ENCODE data around the gene TNRC18.

Gene TNRC18

DNA sequence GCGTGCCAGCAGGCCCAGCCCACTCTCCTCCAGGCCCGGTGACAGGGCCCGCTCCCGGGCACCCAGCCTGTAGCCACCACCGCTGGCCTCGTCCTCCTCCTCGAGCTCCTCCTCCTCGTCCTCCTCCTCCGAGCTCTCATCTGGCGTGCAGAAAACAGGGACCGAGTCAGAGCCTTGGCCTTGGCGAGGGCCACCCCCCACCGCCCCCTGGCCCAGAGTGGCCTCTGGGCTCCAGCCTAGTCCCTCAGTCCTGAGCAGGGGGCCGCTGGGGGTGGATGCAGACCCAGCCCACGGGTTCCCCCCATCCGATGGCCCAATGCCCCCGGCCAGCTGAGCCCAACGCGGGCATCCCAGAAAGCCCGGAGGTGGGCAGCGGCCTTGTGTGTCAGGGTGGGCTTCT lies 78.0 kb downstream of the TNRC18 start:
- TF ChIP-seq, protein P1, sequence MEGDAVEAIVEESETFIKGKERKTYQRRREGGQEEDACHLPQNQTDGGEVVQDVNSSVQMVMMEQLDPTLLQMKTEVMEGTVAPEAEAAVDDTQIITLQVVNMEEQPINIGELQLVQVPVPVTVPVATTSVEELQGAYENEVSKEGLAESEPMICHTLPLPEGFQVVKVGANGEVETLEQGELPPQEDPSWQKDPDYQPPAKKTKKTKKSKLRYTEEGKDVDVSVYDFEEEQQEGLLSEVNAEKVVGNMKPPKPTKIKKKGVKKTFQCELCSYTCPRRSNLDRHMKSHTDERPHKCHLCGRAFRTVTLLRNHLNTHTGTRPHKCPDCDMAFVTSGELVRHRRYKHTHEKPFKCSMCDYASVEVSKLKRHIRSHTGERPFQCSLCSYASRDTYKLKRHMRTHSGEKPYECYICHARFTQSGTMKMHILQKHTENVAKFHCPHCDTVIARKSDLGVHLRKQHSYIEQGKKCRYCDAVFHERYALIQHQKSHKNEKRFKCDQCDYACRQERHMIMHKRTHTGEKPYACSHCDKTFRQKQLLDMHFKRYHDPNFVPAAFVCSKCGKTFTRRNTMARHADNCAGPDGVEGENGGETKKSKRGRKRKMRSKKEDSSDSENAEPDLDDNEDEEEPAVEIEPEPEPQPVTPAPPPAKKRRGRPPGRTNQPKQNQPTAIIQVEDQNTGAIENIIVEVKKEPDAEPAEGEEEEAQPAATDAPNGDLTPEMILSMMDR (IDR thresholded peaks at IDR 0.05; ENCODE audit: poor library complexity, severe bottlenecking) = no peak
- Histone ChIP-seq H3K27me3 (ENCODE audit: insufficient read depth, poor library complexity, severe bottlenecking) (no peaks in the 10 kb centered on the region), H3K27ac (ENCODE audit: poor library complexity, severe bottlenecking) (no peak overlapping the region), H3K4me1 (ENCODE audit: insufficient read depth, poor library complexity, severe bottlenecking) (no peaks in the 10 kb centered on the region), H3K36me3 (ENCODE audit: low read depth) (peaks cover 69% of the 10 kb centered on the region), H3K4me3 (ENCODE audit: severe bottlenecking) (no peak overlapping the region), H3K9me3 (ENCODE audit: severe bottlenecking) (no peaks in the 10 kb centered on the region)
- ATAC-seq (ENCODE audit: low read depth) (no peak), DNase-seq (ENCODE audit: low spot score) (no peak)

DNA sequence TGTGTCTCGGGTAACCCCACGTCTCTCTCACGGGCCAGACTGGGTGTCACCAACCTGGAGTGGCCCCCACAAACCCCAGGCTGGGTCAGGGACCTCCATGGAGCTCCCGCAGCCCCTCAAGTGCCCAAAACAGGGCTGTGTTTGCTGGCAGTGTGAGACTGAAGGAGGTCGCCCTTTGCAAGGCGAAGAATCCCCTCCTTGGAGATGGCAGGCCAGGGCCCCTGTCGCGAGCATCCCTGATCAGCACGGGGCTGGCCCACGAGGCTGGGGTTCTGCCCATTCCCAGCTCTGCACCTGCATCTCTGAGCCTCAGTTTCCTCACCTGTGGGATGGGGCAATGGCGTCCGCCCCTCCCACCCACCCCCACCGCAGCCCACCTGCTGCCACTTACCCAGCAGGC lies 78.5 kb downstream of the TNRC18 start:
- Histone ChIP-seq H3K4me1 (ENCODE audit: insufficient read depth, poor library complexity, severe bottlenecking) (no peaks in the 10 kb centered on the region), H3K36me3 (ENCODE audit: low read depth) (peaks cover 69% of the 10 kb centered on the region), H3K27ac (ENCODE audit: poor library complexity, severe bottlenecking) (no peak overlapping the region), H3K9me3 (ENCODE audit: severe bottlenecking) (no peaks in the 10 kb centered on the region), H3K27me3 (ENCODE audit: insufficient read depth, poor library complexity, severe bottlenecking) (no peaks in the 10 kb centered on the region), H3K4me3 (ENCODE audit: severe bottlenecking) (no peak overlapping the region)
- DNase-seq (ENCODE audit: low spot score) (no peak), ATAC-seq (ENCODE audit: low read depth) (no peak)
- TF ChIP-seq, protein P1 (IDR thresholded peaks at IDR 0.05; ENCODE audit: poor library complexity, severe bottlenecking) = no peak

DNA sequence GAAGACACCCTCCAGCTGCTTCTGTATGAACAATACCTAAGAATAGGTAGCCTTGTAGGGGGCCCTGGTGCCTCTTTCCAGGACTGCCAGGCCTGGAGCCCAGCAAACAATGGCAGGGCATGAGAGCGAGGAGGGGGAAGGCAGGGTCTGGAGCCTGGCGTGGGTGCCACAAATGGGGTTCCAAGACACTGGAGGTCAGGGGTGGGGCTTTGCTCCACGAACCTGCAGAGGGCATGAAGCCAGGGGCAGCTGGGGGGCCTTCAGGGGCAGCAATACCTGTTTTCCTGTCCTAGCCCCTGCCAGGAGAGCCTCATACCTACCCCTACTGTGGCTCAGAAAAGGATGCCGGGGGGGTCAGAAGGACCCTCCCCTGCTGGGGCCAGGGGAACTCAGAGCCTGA lies 79.3 kb downstream of the TNRC18 start:
- H3K4me1 ChIP-seq (ENCODE audit: insufficient read depth, poor library complexity, severe bottlenecking) = no peaks in the 10 kb centered on the region
- H3K4me3 ChIP-seq (ENCODE audit: severe bottlenecking) = no peak overlapping the region
- no peaks in the 10 kb centered on the region for H3K27me3 ChIP-seq (ENCODE audit: insufficient read depth, poor library complexity, severe bottlenecking)
- no peak overlapping the region for H3K27ac ChIP-seq (ENCODE audit: poor library complexity, severe bottlenecking)
- TF ChIP-seq, protein P1 (IDR thresholded peaks at IDR 0.05; ENCODE audit: poor library complexity, severe bottlenecking) = no peak
- peaks cover 74% of the 10 kb centered on the region for H3K36me3 ChIP-seq (ENCODE audit: low read depth)
- ATAC-seq (ENCODE audit: low read depth) = no peak
- DNase-seq (ENCODE audit: low spot score) = peak; percentile 56
- no peaks in the 10 kb centered on the region for H3K9me3 ChIP-seq (ENCODE audit: severe bottlenecking)

DNA sequence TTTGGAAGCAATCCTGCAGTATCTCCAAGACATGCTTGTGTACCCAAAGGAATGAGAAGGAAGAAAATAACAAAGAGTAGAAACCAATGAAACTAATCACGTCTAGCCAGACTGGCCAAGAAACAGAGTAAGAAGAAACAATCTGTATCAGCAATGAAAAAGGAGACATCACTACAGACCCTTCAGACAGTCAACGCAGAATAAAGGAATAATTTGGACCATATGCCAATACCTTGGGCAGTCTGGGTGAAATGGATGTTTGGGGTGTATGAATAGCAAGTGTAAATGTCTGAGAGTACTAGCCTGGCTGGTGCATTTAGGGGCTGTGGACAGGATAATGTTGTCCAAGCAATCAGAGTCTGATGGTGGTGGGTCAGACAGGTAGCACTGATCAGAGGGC lies 79.8 kb downstream of the TNRC18 start:
- DNase-seq (ENCODE audit: low spot score) (no peak), ATAC-seq (ENCODE audit: low read depth) (no peak)
- no peak overlapping the region for H3K4me3 ChIP-seq (ENCODE audit: severe bottlenecking)
- no peaks in the 10 kb centered on the region for H3K27me3 ChIP-seq (ENCODE audit: insufficient read depth, poor library complexity, severe bottlenecking)
- H3K4me1 ChIP-seq (ENCODE audit: insufficient read depth, poor library complexity, severe bottlenecking) = no peaks in the 10 kb centered on the region
- H3K36me3 ChIP-seq (ENCODE audit: low read depth) = peaks cover 73% of the 10 kb centered on the region
- no peak overlapping the region for H3K27ac ChIP-seq (ENCODE audit: poor library complexity, severe bottlenecking)
- TF ChIP-seq, protein P1 (IDR thresholded peaks at IDR 0.05; ENCODE audit: poor library complexity, severe bottlenecking) = no peak
- H3K9me3 ChIP-seq (ENCODE audit: severe bottlenecking) = no peaks in the 10 kb centered on the region

DNA sequence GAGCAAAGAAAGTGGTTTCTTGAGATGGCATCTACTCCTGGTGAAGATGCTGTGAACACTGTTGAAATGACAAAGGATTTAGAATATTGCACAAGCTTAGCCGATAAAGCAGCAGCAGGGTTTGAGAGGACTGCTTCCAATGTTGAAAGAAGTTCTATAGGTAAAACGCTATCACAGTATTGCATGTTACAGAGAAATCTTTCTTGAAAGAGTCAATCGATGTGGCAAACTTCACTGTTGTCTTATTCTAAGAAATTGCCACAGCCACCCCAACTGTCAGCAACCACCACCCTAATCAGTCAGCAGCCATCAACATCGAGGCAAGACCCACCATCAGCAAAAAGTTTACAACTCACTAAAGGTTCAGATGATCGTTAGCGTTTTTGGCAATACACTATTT lies 81.0 kb downstream of the TNRC18 start:
- TF ChIP-seq, protein P1 (IDR thresholded peaks at IDR 0.05; ENCODE audit: poor library complexity, severe bottlenecking) = no peak
- ATAC-seq (ENCODE audit: low read depth) = no peak
- DNase-seq (ENCODE audit: low spot score) = no peak

More for the DNA sequence above, 81.0 kb downstream of the TNRC18 start:
- Histone ChIP-seq H3K4me3 (ENCODE audit: severe bottlenecking) (no peak overlapping the region), H3K9me3 (ENCODE audit: severe bottlenecking) (no peaks in the 10 kb centered on the region), H3K36me3 (ENCODE audit: low read depth) (peaks cover 77% of the 10 kb centered on the region), H3K4me1 (ENCODE audit: insufficient read depth, poor library complexity, severe bottlenecking) (no peaks in the 10 kb centered on the region), H3K27me3 (ENCODE audit: insufficient read depth, poor library complexity, severe bottlenecking) (no peaks in the 10 kb centered on the region), H3K27ac (ENCODE audit: poor library complexity, severe bottlenecking) (no peak overlapping the region)

Measured in RWPE2 (cell line).